ENCODE measurements around the gene HAND2. TPM values are rescaled to one million over a fixed set of nuclear protein-coding genes. Genes with fewer than 3 reads are reported as not detected.

HAND2 gene
- total RNA-seq, 6 experiments from 2014 or later: 2.1 to 11.2 (median 6.2) TPM

DNA sequence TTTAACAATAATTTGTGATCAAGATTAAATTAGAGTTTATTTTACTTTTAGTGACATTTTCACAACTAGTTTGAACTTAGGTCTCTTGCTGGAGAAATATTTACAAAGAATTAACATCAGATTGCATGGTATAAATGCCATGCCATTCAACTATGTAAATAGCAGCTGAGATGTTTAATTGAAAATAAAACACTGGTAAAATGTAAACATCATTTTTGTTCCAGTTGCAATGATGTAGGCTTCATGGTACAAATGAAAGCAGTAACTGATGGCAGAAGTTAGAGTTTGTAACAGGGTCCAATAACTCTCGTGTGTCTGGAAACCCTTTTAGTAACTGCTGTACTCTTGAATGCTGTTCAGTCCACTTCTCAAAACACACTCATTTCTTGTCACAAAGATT is 43.7 kb upstream of the HAND2 start:
- no peaks in the 10 kb centered on the region for H3K36me3 ChIP-seq
- 30% methylated on average over 1 of the region's 1 CpG for WGBS (ENCODE audit: insufficient coverage, low coverage, low lambda C conversion rate, missing lambda C conversion rate)
- no peaks in the 10 kb centered on the region for H3K9me3 ChIP-seq
- intact Hi-C loops (cut with DNase I): no loop called here
- H3K27ac ChIP-seq: no peak overlapping the region
- no peak overlapping the region for H3K4me3 ChIP-seq
- no peak for ATAC-seq
- no peaks in the 10 kb centered on the region for H3K27me3 ChIP-seq
- no peak for DNase-seq
- TF ChIP-seq, protein P1, sequence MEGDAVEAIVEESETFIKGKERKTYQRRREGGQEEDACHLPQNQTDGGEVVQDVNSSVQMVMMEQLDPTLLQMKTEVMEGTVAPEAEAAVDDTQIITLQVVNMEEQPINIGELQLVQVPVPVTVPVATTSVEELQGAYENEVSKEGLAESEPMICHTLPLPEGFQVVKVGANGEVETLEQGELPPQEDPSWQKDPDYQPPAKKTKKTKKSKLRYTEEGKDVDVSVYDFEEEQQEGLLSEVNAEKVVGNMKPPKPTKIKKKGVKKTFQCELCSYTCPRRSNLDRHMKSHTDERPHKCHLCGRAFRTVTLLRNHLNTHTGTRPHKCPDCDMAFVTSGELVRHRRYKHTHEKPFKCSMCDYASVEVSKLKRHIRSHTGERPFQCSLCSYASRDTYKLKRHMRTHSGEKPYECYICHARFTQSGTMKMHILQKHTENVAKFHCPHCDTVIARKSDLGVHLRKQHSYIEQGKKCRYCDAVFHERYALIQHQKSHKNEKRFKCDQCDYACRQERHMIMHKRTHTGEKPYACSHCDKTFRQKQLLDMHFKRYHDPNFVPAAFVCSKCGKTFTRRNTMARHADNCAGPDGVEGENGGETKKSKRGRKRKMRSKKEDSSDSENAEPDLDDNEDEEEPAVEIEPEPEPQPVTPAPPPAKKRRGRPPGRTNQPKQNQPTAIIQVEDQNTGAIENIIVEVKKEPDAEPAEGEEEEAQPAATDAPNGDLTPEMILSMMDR (IDR thresholded peaks at IDR 0.05): no peak
- no peak for TF ChIP-seq POLR2A (IDR thresholded peaks at IDR 0.05)
- H3K4me1 ChIP-seq: no peaks in the 10 kb centered on the region

DNA sequence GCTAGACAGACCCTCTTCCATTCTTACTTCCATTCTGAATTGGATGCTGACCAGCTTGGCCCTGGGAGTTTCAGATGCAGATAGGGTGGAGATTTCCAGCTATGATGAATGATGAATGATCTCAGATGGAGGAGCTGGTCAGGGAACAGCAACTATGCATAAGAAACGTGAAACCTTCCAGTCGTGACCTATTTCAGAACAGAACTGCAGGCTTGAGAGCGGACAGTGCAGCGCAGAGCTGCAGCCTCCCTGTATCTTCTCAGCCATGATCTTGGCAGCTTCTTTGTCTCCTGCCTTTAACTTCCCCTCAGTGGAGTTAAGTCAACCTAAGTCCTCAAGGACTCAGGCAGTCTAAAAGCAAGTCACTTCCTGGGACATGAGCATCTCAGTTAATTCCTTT is 43.3 kb upstream of the HAND2 start:
- DNase-seq (no peak), ATAC-seq (no peak)
- Histone ChIP-seq H3K36me3 (no peaks in the 10 kb centered on the region), H3K27ac (no peak overlapping the region), H3K4me3 (no peak overlapping the region), H3K4me1 (no peaks in the 10 kb centered on the region), H3K27me3 (no peaks in the 10 kb centered on the region), H3K9me3 (no peaks in the 10 kb centered on the region)
- TF ChIP-seq POLR2A (IDR thresholded peaks at IDR 0.05): no peak
- TF ChIP-seq, protein P1 (IDR thresholded peaks at IDR 0.05): no peak
- 54% methylated on average over 3 of the region's 4 CpGs for WGBS (ENCODE audit: insufficient coverage, low coverage, low lambda C conversion rate, missing lambda C conversion rate)
- intact Hi-C loops (cut with DNase I): no loop called here

- Histone ChIP-seq H3K4me3 (no peak overlapping the region), H3K36me3 (no peaks in the 10 kb centered on the region), H3K27me3 (no peaks in the 10 kb centered on the region), H3K9me3 (no peaks in the 10 kb centered on the region), H3K27ac (no peak overlapping the region), H3K4me1 (no peaks in the 10 kb centered on the region)
- no peak for DNase-seq
- intact Hi-C loops (cut with DNase I): no loop called here
- 27% methylated on average over 3 of the region's 3 CpGs for WGBS (ENCODE audit: insufficient coverage, low coverage, low lambda C conversion rate, missing lambda C conversion rate)
- TF ChIP-seq, protein P1 (IDR thresholded peaks at IDR 0.05): no peak
- TF ChIP-seq POLR2A (IDR thresholded peaks at IDR 0.05): no peak
- ATAC-seq: no peak
Measured at GRCh38 chr4:173572493-173573129, 42.6 kb upstream of the HAND2 start.

DNA sequence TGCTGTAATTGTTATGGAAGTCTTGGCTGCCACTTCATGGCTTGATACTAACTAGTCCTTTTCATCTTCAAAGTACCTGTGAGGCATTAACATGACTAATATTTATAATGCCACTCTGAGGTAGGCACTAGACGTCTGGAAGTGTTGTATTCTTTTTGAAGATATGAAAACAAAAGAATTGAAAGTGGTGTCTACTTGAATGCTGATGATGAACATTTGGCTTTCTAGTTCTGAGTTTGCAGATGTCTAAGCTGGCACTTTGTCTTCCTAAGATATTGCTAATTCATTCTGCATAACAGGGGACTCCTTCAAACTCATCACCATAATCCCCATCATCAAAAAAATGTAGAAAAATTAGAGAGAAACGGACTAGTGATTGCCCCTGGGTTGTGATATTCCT is 41.6 kb upstream of the HAND2 start:
- intact Hi-C loops (cut with DNase I): no loop called here
- Histone ChIP-seq H3K4me3 (no peak overlapping the region), H3K27me3 (no peaks in the 10 kb centered on the region), H3K4me1 (no peaks in the 10 kb centered on the region), H3K9me3 (no peaks in the 10 kb centered on the region), H3K36me3 (no peaks in the 10 kb centered on the region), H3K27ac (no peak overlapping the region)
- TF ChIP-seq POLR2A (IDR thresholded peaks at IDR 0.05): no peak
- TF ChIP-seq, protein P1 (IDR thresholded peaks at IDR 0.05): no peak
- ATAC-seq: no peak
- 23% methylated on average over 2 of the region's 2 CpGs for WGBS (ENCODE audit: insufficient coverage, low coverage, low lambda C conversion rate, missing lambda C conversion rate)
- DNase-seq: no peak

- intact Hi-C loops (cut with DNase I): no loop called here
- H3K9me3 ChIP-seq: no peaks in the 10 kb centered on the region
- H3K4me1 ChIP-seq: no peaks in the 10 kb centered on the region
- H3K27ac ChIP-seq: no peak overlapping the region
- no peaks in the 10 kb centered on the region for H3K27me3 ChIP-seq
- WGBS (ENCODE audit: insufficient coverage, low coverage, low lambda C conversion rate, missing lambda C conversion rate): no CpG with 5 or more reads among the region's 2 CpGs
- ATAC-seq (no peak), DNase-seq (no peak)
- H3K36me3 ChIP-seq: no peaks in the 10 kb centered on the region
- H3K4me3 ChIP-seq: no peak overlapping the region
- TF ChIP-seq, protein P1 (IDR thresholded peaks at IDR 0.05): no peak
- TF ChIP-seq POLR2A (IDR thresholded peaks at IDR 0.05): no peak
Measured at GRCh38 chr4:173565281-173565680, 35.3 kb upstream of the HAND2 start.
